ENCODE measurements around the gene CTDSP2. TPM values are rescaled to one million over a fixed set of nuclear protein-coding genes. Genes with fewer than 3 reads are reported as not detected.

Gene CTDSP2
- total RNA-seq, 1 donor from 2014 or later, result 87.1 TPM

GRCh38 chr12:57793920-57794319 lies 52.6 kb downstream of the CTDSP2 start:
- Mint-ChIP-seq H3K4me1 (ENCODE audit: low read depth, unreplicated experiment) (peaks cover 9% of the 10 kb centered on the region), H3K4me3 (ENCODE audit: unreplicated experiment) (no peak overlapping the region), H3K27ac (ENCODE audit: unreplicated experiment) (peak overlapping the region; percentile 62), H3K27me3 (ENCODE audit: low read depth, unreplicated experiment) (no peaks in the 10 kb centered on the region), H3K9me3 (ENCODE audit: unreplicated experiment) (no peaks in the 10 kb centered on the region), H3K36me3 (ENCODE audit: low read depth, unreplicated experiment) (peaks cover 17% of the 10 kb centered on the region)
- no peaks in the 10 kb centered on the region for H3K27me3 ChIP-seq (ENCODE audit: insufficient read depth, low read length)
- H4K20me1 ChIP-seq (ENCODE audit: insufficient read depth, low read length), result no peaks in the 10 kb centered on the region
- peak; percentile 91 for DNase-seq (ENCODE audit: low read depth)
- H3K4me1 ChIP-seq (ENCODE audit: insufficient read depth, low read length), result peaks cover 13% of the 10 kb centered on the region
- H3K4me2 ChIP-seq (ENCODE audit: low read length), result peak overlapping the region; percentile 62
- no peaks in the 10 kb centered on the region for H3K79me2 ChIP-seq (ENCODE audit: insufficient read depth, low read length)
- H3K9me3 ChIP-seq (ENCODE audit: insufficient read depth, low read depth, low read length), result no peaks in the 10 kb centered on the region
- FAIRE-seq, result peak; percentile 77
- no peak overlapping the region for H2AFZ ChIP-seq (ENCODE audit: low read depth, low read length)
- peaks cover 19% of the 10 kb centered on the region for H3K36me3 ChIP-seq (ENCODE audit: insufficient read depth, low read length)
- peak overlapping the region; percentile 64 for H3K9ac ChIP-seq (ENCODE audit: low read length)
- TF ChIP-seq CTCF (IDR thresholded peaks at IDR 0.05; ENCODE audit: insufficient read depth, low read depth, low read length), result no peak
- TF ChIP-seq EZH2 (IDR thresholded peaks at IDR 0.05; ENCODE audit: insufficient read depth, low read length), result no peak
- H3K27ac ChIP-seq (ENCODE audit: low read depth, low read length), result peak overlapping the region; percentile 76
- no peak overlapping the region for H3K4me3 ChIP-seq (ENCODE audit: insufficient read depth, low read depth, low read length)

- DNase-seq (ENCODE audit: low read depth) (no peak), FAIRE-seq (no peak)
- H3K36me3 ChIP-seq (ENCODE audit: insufficient read depth, low read length), result peaks cover 28% of the 10 kb centered on the region
- H2AFZ ChIP-seq (ENCODE audit: low read depth, low read length), result no peak overlapping the region
- peaks cover 5% of the 10 kb centered on the region for H4K20me1 ChIP-seq (ENCODE audit: insufficient read depth, low read length)
- Mint-ChIP-seq H3K27me3 (ENCODE audit: low read depth, unreplicated experiment) (no peaks in the 10 kb centered on the region), H3K36me3 (ENCODE audit: low read depth, unreplicated experiment) (peaks cover 6% of the 10 kb centered on the region), H3K9me3 (ENCODE audit: unreplicated experiment) (no peaks in the 10 kb centered on the region), H3K4me3 (ENCODE audit: unreplicated experiment) (peak overlapping the region; percentile 80), H3K27ac (ENCODE audit: unreplicated experiment) (peak overlapping the region; percentile 62), H3K4me1 (ENCODE audit: low read depth, unreplicated experiment) (peaks cover 5% of the 10 kb centered on the region)
- no peak overlapping the region for H3K27ac ChIP-seq (ENCODE audit: low read depth, low read length)
- no peak overlapping the region for H3K4me2 ChIP-seq (ENCODE audit: low read length)
- no peak overlapping the region for H3K4me3 ChIP-seq (ENCODE audit: insufficient read depth, low read depth, low read length)
- H3K27me3 ChIP-seq (ENCODE audit: insufficient read depth, low read length), result no peaks in the 10 kb centered on the region
- no peak for TF ChIP-seq CTCF (IDR thresholded peaks at IDR 0.05; ENCODE audit: insufficient read depth, low read depth, low read length)
- no peak for TF ChIP-seq EZH2 (IDR thresholded peaks at IDR 0.05; ENCODE audit: insufficient read depth, low read length)
- H3K9me3 ChIP-seq (ENCODE audit: insufficient read depth, low read depth, low read length), result no peaks in the 10 kb centered on the region
- peaks cover 4% of the 10 kb centered on the region for H3K4me1 ChIP-seq (ENCODE audit: insufficient read depth, low read length)
- H3K9ac ChIP-seq (ENCODE audit: low read length), result no peak overlapping the region
- H3K79me2 ChIP-seq (ENCODE audit: insufficient read depth, low read length), result peaks cover 18% of the 10 kb centered on the region
Observed at GRCh38 chr12:57783861-57784260, 62.7 kb downstream of the CTDSP2 start.

GRCh38 chr12:57783466-57783801 lies 63.1 kb downstream of the CTDSP2 start:
- TF ChIP-seq CTCF (IDR thresholded peaks at IDR 0.05; ENCODE audit: insufficient read depth, low read depth, low read length) (no peak), EZH2 (IDR thresholded peaks at IDR 0.05; ENCODE audit: insufficient read depth, low read length) (no peak)
- peaks cover 8% of the 10 kb centered on the region for H3K36me3 Mint-ChIP-seq (ENCODE audit: low read depth, unreplicated experiment)
- DNase-seq (ENCODE audit: low read depth), result no peak
- no peak for FAIRE-seq
- Histone ChIP-seq H3K4me3 (ENCODE audit: insufficient read depth, low read depth, low read length) (peak overlapping the region; percentile 96), H3K4me1 (ENCODE audit: insufficient read depth, low read length) (peaks cover 4% of the 10 kb centered on the region), H3K9ac (ENCODE audit: low read length) (peak overlapping the region; percentile 97), H3K36me3 (ENCODE audit: insufficient read depth, low read length) (peaks cover 26% of the 10 kb centered on the region), H3K79me2 (ENCODE audit: insufficient read depth, low read length) (peaks cover 18% of the 10 kb centered on the region), H3K4me2 (ENCODE audit: low read length) (peak overlapping the region; percentile 93), H3K27me3 (ENCODE audit: insufficient read depth, low read length) (no peaks in the 10 kb centered on the region), H4K20me1 (ENCODE audit: insufficient read depth, low read length) (peaks cover 5% of the 10 kb centered on the region), H3K27ac (ENCODE audit: low read depth, low read length) (peak overlapping the region; percentile 75), H3K9me3 (ENCODE audit: insufficient read depth, low read depth, low read length) (no peaks in the 10 kb centered on the region), H2AFZ (ENCODE audit: low read depth, low read length) (peak overlapping the region; percentile 94)
- H3K27me3 Mint-ChIP-seq (ENCODE audit: low read depth, unreplicated experiment), result no peaks in the 10 kb centered on the region
- no peaks in the 10 kb centered on the region for H3K9me3 Mint-ChIP-seq (ENCODE audit: unreplicated experiment)
- H3K4me3 Mint-ChIP-seq (ENCODE audit: unreplicated experiment), result peak overlapping the region; percentile 100
- peak overlapping the region; percentile 94 for H3K27ac Mint-ChIP-seq (ENCODE audit: unreplicated experiment)
- H3K4me1 Mint-ChIP-seq (ENCODE audit: low read depth, unreplicated experiment), result peaks cover 5% of the 10 kb centered on the region
